AML-193 (cell line): ENCODE results near the gene NDUFAF4.
"Not testable (repeated sequence)": the region's sequence is repeated elsewhere in the genome, so short reads cannot be mapped to it uniquely, and the experiment has no call there.

Experiments used
- DNase-seq, 2 experiments: peaks; one replicate each; lab custom pipeline; 2025; lab: John Stamatoyannopoulos, UW

Gene NDUFAF4

GRCh38 chr6:96899019-96899418 is 1.3 kb upstream of the NDUFAF4 start:
- peak; percentile 31 to 37 for DNase-seq

- peak; percentile 16 to 32 for DNase-seq
These were observed 655 bp upstream of the NDUFAF4 start for GRCh38 chr6:96898241-96898851.

DNA sequence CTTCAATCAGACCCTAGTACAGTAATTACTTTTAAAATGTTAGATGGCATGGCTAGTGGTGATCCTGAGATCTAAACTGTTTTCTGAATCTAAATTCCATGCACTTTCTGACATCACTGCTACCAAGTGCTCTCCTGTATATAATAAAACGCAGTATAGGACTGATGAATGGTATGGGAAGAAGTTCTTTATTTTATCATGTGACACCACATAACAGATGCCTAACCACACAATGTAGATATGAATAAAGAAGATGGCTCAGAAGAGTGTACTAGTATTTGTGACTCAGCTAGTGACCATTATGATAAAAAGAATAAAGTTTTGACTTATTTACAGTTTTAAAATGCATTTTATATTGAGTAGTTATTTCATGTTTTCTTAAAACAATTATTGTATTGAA is 8.5 kb downstream of the NDUFAF4 start:
- no peak for DNase-seq

DNA sequence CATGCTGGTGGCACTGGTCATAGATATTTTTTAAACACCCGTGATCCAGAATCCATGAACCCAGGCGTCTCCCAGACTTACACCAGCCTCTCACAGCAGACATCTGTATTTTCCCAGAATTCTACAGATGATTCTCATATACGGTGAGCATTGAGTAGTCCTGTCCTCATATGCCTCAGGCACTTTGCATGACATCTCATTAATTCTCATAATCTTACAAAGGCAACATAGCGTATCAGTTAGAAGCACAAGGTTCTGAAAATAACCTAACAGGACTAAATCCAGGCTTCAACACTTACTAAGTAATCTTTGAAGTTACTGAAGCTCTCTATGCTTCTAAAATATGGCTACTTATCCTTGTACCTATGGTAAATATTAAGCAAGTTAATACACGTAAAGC is 8.9 kb downstream of the NDUFAF4 start:
- no peak for DNase-seq

DNA sequence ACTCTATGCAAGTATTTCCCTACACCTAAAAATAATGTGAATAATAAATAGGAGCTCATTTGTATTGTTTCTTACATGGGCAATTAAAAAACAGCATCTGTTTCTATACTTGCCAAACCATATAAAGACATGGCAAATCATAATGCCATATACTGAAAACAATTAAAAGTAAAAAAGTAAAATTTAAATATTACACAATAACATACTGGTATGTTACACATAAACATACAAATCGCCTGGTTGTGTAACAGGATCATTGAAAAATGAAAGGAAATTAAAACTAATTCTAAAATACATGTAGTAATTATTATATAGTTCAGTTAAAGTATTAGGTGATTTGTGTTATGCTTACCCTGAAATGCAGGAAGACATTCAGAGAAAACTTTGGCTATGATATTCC is 11.2 kb downstream of the NDUFAF4 start:
- DNase-seq, result no peak

- not testable (repeated sequence) for DNase-seq
These were observed 12.5 kb downstream of the NDUFAF4 start for GRCh38 chr6:96885187-96885631.

DNA sequence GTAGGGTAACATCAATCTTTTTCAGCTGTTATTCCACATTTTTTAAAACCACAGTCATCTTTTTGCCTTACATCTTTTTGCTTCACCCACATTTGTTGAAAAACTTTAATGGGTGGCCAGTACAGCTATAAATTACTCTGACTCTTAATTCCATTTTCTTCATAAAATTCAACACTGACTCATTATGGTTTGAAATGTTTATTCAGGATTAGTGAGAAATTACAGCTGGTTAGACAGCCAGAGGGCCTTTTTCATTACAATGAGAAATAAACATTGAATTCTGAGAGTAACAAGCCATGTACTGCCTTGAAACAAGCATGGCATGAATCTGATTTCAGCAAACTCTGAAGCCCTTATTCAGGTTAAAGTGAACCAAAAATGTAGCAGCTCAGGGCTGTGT is 19.5 kb downstream of the NDUFAF4 start:
- DNase-seq, result no peak

DNA sequence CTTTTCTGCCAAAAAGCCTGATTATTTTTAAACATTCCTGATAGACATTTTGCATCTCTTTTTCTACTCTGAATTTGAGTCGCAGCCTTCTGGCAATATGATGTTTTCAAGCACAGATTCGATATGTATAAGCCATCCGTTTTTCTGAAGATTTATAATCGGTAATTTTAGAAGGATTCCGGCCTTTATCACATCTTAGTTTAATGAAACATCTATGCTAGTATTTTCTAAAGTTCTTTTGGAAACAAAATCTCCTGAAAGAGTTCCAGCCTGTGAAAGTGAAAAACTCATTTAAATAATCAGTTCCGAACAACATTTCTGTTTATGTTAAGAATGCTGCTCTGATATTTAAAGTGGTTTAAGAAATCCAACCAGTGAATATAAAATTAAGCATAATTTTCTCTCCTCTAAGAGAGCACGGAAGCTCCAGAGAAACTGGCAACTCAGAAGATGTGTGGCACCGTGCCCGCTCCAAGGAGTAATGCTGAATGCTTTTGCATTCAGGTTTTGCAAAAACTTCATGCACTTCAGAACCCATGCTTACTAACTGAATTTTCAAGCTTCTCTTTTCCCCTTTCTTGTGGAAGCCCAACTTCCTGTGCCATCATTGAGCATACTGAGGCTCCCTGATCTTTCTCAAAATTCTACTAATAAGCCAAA is 20.7 kb downstream of the NDUFAF4 start:
- DNase-seq, result no peak

GRCh38 chr6:96872976-96873375 is 24.7 kb downstream of the NDUFAF4 start:
- DNase-seq, result no peak

- no peak for DNase-seq
These were observed 32.7 kb downstream of the NDUFAF4 start for GRCh38 chr6:96865055-96865405.

GRCh38 chr6:96864216-96865054 is 33.3 kb downstream of the NDUFAF4 start:
- no peak for DNase-seq

GRCh38 chr6:96862560-96862959 is 35.1 kb downstream of the NDUFAF4 start:
- no peak for DNase-seq

GRCh38 chr6:96861588-96861987 is 36.1 kb downstream of the NDUFAF4 start:
- DNase-seq, result no peak

GRCh38 chr6:96856856-96857255 is 40.8 kb downstream of the NDUFAF4 start:
- no peak for DNase-seq

GRCh38 chr6:96853083-96853482 is 44.6 kb downstream of the NDUFAF4 start:
- no peak for DNase-seq

GRCh38 chr6:96852605-96853004 is 45.1 kb downstream of the NDUFAF4 start:
- DNase-seq, result no peak

DNA sequence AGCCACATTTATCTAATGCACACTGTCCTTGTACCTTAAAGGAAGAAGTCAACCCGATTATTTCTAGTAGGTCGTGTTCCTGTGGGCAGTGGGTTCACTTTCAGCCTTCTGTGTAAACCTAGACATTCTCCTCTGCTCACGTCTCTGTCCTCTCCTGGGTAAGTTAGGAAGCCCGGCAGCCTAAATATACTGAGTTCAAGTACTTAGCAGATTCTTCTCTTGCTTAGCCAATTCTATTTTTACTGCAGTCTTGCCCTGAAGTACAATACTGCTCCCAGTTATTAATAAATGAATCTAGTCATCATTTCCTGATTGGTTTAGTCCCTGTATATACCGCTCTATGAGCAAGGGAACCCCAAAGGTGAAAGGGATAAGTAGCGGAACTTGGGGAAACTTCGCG is 45.8 kb downstream of the NDUFAF4 start:
- no peak for DNase-seq

DNA sequence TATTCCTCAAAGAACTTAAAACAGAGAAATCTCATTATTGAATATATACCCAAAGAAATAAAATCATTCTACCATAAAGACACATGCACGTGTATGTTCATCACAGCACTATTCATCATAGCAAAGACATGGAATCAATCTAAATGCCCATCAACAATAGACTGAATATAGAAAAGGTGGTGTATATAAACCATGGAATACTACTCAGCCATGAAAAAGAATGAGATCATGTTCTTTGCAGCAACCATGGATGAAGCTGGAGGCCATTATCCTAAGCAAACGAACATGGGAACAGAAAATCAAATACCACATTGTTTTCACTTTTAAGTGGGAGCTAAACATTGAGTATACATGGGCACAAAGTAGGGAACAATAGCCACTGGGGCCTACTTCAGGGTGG is 48.1 kb downstream of the NDUFAF4 start:
- no peak for DNase-seq

DNA sequence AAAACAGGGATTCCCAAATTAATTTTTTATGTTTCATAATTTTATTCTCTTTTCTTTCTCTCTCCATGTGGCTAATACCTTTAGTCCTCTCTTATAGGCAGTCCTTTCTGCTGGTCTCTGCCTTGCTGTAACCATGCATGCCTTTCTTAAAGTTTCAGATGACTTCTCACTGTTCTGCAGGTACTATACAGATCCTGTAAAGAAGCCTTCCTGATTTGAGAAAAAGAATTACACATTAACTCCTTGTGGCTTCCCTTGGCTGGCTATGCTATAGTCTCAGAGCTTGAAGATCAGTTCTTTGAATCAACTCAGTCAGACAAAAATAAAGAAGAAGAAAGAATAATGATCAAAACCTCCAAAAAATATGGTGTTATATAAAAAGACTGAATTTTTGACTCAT is 53.2 kb downstream of the NDUFAF4 start:
- no peak for DNase-seq

GRCh38 chr6:96841345-96841744 is 56.3 kb downstream of the NDUFAF4 start:
- DNase-seq, result no peak
